Measurements from ENCODE around the gene NCKAP5L. TPM values are rescaled to one million over a fixed set of nuclear protein-coding genes. Genes with fewer than 3 reads are reported as not detected.

The NCKAP5L gene
- polyA plus RNA-seq, 1 donor (not counting 4 experiments of a cell fraction or from before 2014, with no cell fraction given) = 3.9 TPM

DNA sequence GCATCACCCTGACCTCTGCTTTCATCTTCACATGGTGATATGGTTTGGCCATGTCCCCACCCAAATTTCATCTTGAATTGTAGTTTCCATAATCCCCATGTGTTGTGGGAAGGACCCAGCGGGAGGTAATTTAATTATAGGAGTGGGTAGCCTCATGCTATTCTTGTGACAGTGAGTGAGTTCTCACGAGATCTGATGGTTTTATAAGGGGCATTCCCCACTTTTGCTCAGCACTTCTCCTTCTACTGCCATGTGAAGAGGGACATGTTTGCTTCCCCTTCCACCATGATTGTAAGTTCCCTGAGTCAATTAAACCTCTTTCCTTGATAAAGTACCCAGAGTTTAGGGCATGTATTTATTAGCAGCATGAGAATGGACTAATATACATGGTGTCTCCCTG, 48.6 kb downstream of the NCKAP5L start:
- H3K27me3 ChIP-seq (ENCODE audit: control insufficient read depth, extremely low read depth, insufficient read depth, low read length) = peaks cover 13% of the 10 kb centered on the region
- no peak overlapping the region for H2AFZ ChIP-seq (ENCODE audit: control insufficient read depth, low read length)
- H3K4me1 ChIP-seq (ENCODE audit: control insufficient read depth, extremely low read depth, insufficient read depth, low read length) = peaks cover 17% of the 10 kb centered on the region
- FAIRE-seq (no peak), DNase-seq (ENCODE audit: low read depth, low spot score) (no peak)
- H3K9me1 ChIP-seq (ENCODE audit: control insufficient read depth, extremely low read depth, insufficient read depth, low read length) = no peaks in the 10 kb centered on the region
- dilution Hi-C loops (cut with MboI; ENCODE audit: extremely low pct_ligation_motif_present, low sequenced_read_pairs) = no loop called here
- no peaks in the 10 kb centered on the region for H4K20me1 ChIP-seq (ENCODE audit: control insufficient read depth, extremely low read depth, insufficient read depth, low read length)
- no peak overlapping the region for H3K4me2 ChIP-seq (ENCODE audit: control insufficient read depth, extremely low read depth, insufficient read depth, low read depth, low read length)
- H3K36me3 ChIP-seq (ENCODE audit: control insufficient read depth in 2 of 2, extremely low read depth in 1 of 2, insufficient read depth in 2 of 2, low read length in 2 of 2) = no peaks in the 10 kb centered on the region
- TF ChIP-seq EZH2 (IDR thresholded peaks at IDR 0.05; ENCODE audit: low read length) = no peak
- TF ChIP-seq, protein P1, sequence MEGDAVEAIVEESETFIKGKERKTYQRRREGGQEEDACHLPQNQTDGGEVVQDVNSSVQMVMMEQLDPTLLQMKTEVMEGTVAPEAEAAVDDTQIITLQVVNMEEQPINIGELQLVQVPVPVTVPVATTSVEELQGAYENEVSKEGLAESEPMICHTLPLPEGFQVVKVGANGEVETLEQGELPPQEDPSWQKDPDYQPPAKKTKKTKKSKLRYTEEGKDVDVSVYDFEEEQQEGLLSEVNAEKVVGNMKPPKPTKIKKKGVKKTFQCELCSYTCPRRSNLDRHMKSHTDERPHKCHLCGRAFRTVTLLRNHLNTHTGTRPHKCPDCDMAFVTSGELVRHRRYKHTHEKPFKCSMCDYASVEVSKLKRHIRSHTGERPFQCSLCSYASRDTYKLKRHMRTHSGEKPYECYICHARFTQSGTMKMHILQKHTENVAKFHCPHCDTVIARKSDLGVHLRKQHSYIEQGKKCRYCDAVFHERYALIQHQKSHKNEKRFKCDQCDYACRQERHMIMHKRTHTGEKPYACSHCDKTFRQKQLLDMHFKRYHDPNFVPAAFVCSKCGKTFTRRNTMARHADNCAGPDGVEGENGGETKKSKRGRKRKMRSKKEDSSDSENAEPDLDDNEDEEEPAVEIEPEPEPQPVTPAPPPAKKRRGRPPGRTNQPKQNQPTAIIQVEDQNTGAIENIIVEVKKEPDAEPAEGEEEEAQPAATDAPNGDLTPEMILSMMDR (optimal IDR thresholded peaks at IDR 0.05 in 1 of 3, IDR thresholded peaks at IDR 0.05 in 1 of 3, conservative IDR thresholded peaks at IDR 0.05 in 1 of 3; ENCODE audit: extremely low read depth in 1 of 3, insufficient read depth in 2 of 3, low read length in 3 of 3) = no peak
- no peak overlapping the region for H3K27ac ChIP-seq (ENCODE audit: control insufficient read depth, insufficient read depth, low read length)
- H3K79me2 ChIP-seq (ENCODE audit: control insufficient read depth, insufficient read depth, low read length) = no peaks in the 10 kb centered on the region
- no peak overlapping the region for H3K9ac ChIP-seq (ENCODE audit: control insufficient read depth, extremely low read depth, insufficient read depth, low read length)
- H3K4me3 ChIP-seq (ENCODE audit: control insufficient read depth in 2 of 3, extremely low read depth in 1 of 3, insufficient read depth in 2 of 3, low read depth in 1 of 3, low read length in 3 of 3) = no peak overlapping the region
- no peaks in the 10 kb centered on the region for H3K9me3 ChIP-seq (ENCODE audit: control insufficient read depth, low read depth, low read length)

DNA sequence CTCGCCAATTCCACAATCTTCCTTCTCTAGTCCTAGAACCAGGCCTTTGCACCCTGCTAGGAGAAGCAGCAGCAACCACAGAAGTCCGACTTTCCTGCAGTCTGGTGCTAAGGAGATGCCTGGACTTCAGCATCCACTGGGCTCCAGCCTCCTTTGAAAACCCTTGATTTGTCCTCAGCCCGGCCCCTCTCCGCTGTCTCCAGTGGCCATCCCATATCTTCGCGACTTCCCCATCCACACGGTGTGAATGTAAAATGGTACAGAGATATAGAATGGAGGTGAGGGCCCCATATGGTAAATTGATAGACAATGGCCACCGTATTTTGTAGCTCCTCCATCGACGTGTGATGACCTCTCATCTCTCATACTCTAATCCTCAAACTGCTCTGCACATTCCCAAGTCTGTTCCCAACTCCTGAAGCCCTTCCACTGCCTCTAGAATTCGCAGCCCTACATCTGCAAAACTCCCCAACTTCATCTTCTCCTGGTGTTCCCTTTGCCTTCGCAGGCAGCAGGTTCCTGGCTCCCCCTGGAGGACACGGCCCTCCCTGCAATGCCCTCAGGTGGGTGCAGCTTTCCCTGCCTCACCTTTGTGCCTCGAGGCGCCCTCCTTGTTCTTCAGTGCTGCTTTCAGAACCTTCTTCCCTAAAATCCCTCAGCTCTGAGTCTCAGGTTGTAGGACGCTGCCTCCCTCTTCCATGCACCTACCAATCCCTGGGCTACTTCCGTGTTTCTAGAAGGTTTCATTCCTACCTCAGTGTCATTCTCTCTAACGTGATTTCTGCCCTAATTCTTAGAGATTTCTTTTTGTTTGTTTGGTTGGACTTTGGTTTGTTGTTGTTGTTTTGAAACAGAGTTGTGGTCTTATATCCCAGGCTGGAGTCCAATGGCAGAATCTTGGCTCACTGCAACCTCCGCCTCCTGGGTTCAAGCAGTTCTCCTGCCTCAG, 50.1 kb downstream of the NCKAP5L start:
- peak; percentile 26 for DNase-seq (ENCODE audit: low read depth, low spot score)
- Histone ChIP-seq H3K9ac (ENCODE audit: control insufficient read depth, extremely low read depth, insufficient read depth, low read length) (no peak overlapping the region), H3K4me3 (ENCODE audit: control insufficient read depth in 2 of 3, extremely low read depth in 1 of 3, insufficient read depth in 2 of 3, low read depth in 1 of 3, low read length in 3 of 3) (no peak overlapping the region), H3K9me3 (ENCODE audit: control insufficient read depth, low read depth, low read length) (no peaks in the 10 kb centered on the region), H3K9me1 (ENCODE audit: control insufficient read depth, extremely low read depth, insufficient read depth, low read length) (no peaks in the 10 kb centered on the region), H3K79me2 (ENCODE audit: control insufficient read depth, insufficient read depth, low read length) (no peaks in the 10 kb centered on the region), H3K4me2 (ENCODE audit: control insufficient read depth, extremely low read depth, insufficient read depth, low read depth, low read length) (peak overlapping the region; percentile 33), H2AFZ (ENCODE audit: control insufficient read depth, low read length) (no peak overlapping the region), H3K36me3 (ENCODE audit: control insufficient read depth in 2 of 2, extremely low read depth in 1 of 2, insufficient read depth in 2 of 2, low read length in 2 of 2) (no peaks in the 10 kb centered on the region), H4K20me1 (ENCODE audit: control insufficient read depth, extremely low read depth, insufficient read depth, low read length) (no peaks in the 10 kb centered on the region), H3K27me3 (ENCODE audit: control insufficient read depth, extremely low read depth, insufficient read depth, low read length) (peaks cover 13% of the 10 kb centered on the region), H3K27ac (ENCODE audit: control insufficient read depth, insufficient read depth, low read length) (no peak overlapping the region), H3K4me1 (ENCODE audit: control insufficient read depth, extremely low read depth, insufficient read depth, low read length) (peaks cover 17% of the 10 kb centered on the region)
- TF ChIP-seq EZH2 (IDR thresholded peaks at IDR 0.05; ENCODE audit: low read length) = no peak
- TF ChIP-seq, protein P1 (optimal IDR thresholded peaks at IDR 0.05 in 1 of 3, IDR thresholded peaks at IDR 0.05 in 1 of 3, conservative IDR thresholded peaks at IDR 0.05 in 1 of 3; ENCODE audit: extremely low read depth in 1 of 3, insufficient read depth in 2 of 3, low read length in 3 of 3) = peak; percentile 94 to 96 (median 96)
- peak; percentile 23 for FAIRE-seq
- dilution Hi-C loops (cut with MboI; ENCODE audit: extremely low pct_ligation_motif_present, low sequenced_read_pairs) = no loop called here
